Measurements from ENCODE around the gene STOML1.

Gene STOML1

GRCh38 chr15:73948396-73948795 lies 43.7 kb downstream of the STOML1 start:
- TF ChIP-seq CTCF (IDR thresholded peaks at IDR 0.05; ENCODE audit: borderline replicate concordance, control extremely low read depth, extremely low read depth, insufficient read depth, missing control alignments): no peak
- in situ Hi-C loops (cut with MboI; ENCODE audit: low sequenced_read_pairs, unreplicated experiment): no loop called here
- DNase-seq (ENCODE audit: low spot score): no peak

GRCh38 chr15:73947651-73948050 lies 44.4 kb downstream of the STOML1 start:
- no peak for TF ChIP-seq CTCF (IDR thresholded peaks at IDR 0.05; ENCODE audit: borderline replicate concordance, control extremely low read depth, extremely low read depth, insufficient read depth, missing control alignments)
- in situ Hi-C loops (cut with MboI; ENCODE audit: low sequenced_read_pairs, unreplicated experiment): no loop called here
- DNase-seq (ENCODE audit: low spot score): no peak

GRCh38 chr15:73946795-73947370 lies 45.2 kb downstream of the STOML1 start:
- in situ Hi-C loops (cut with MboI; ENCODE audit: low sequenced_read_pairs, unreplicated experiment): no loop called here
- TF ChIP-seq CTCF (IDR thresholded peaks at IDR 0.05; ENCODE audit: borderline replicate concordance, control extremely low read depth, extremely low read depth, insufficient read depth, missing control alignments): no peak
- no peak for DNase-seq (ENCODE audit: low spot score)

- in situ Hi-C loops (cut with MboI; ENCODE audit: low sequenced_read_pairs, unreplicated experiment): no loop called here
- no peak for TF ChIP-seq CTCF (IDR thresholded peaks at IDR 0.05; ENCODE audit: borderline replicate concordance, control extremely low read depth, extremely low read depth, insufficient read depth, missing control alignments)
Observed at GRCh38 chr15:73946046-73946721, 45.9 kb downstream of the STOML1 start.

GRCh38 chr15:73945130-73945508 lies 47.0 kb downstream of the STOML1 start:
- in situ Hi-C loops (cut with MboI; ENCODE audit: low sequenced_read_pairs, unreplicated experiment): no loop called here
- no peak for TF ChIP-seq CTCF (IDR thresholded peaks at IDR 0.05; ENCODE audit: borderline replicate concordance, control extremely low read depth, extremely low read depth, insufficient read depth, missing control alignments)
- DNase-seq (ENCODE audit: low spot score): no peak

More at GRCh38 chr15:73946046-73946721, 45.9 kb downstream of the STOML1 start:
- DNase-seq (ENCODE audit: low spot score): no peak

- no peak for TF ChIP-seq CTCF (IDR thresholded peaks at IDR 0.05; ENCODE audit: borderline replicate concordance, control extremely low read depth, extremely low read depth, insufficient read depth, missing control alignments)
- no peak for DNase-seq (ENCODE audit: low spot score)
- in situ Hi-C loops (cut with MboI; ENCODE audit: low sequenced_read_pairs, unreplicated experiment): no loop called here
Observed at GRCh38 chr15:73944161-73945129, 47.6 kb downstream of the STOML1 start.

Measured in GM13976 (cell line).